Panc1 (cell line): ENCODE results near the gene RBBP7.

Source experiments
- CTCF ChIP-seq: fragments of 450-650 bp; IDR thresholded peaks from 2 replicates; pipeline ENCODE4 v1.5.1; 2017; ENCODE audit warnings: mild to moderate bottlenecking
- POLR2AphosphoS5 ChIP-seq: IDR thresholded peaks from 2 replicates; pipeline ENCODE4 v1.6.1; 2012; ENCODE audit warnings: mild to moderate bottlenecking, low read depth, low read length, moderate library complexity
- REST ChIP-seq, 2 experiments: IDR thresholded peaks; 2 replicates each; pipeline ENCODE4 v1.6.1; 2011 to 2012; ENCODE audit warnings: low read depth in 2 of 2, control low read depth in 1 of 2, low read length in 1 of 2, mild to moderate bottlenecking in 1 of 2, moderate library complexity in 1 of 2; ENCODE audit not compliant: insufficient read depth in 1 of 2
- SIN3A ChIP-seq: IDR thresholded peaks from 2 replicates; pipeline ENCODE4 v1.6.1; 2012; ENCODE audit warnings: low read depth, mild to moderate bottlenecking, low read length, moderate library complexity, borderline replicate concordance; ENCODE audit not compliant: insufficient read depth
- TCF7L2 ChIP-seq: IDR thresholded peaks from 2 replicates; pipeline ENCODE4 v1.6.1; 2011; ENCODE audit warnings: mild to moderate bottlenecking, low read depth, low read length, inconsistent platforms

- no peak for TF ChIP-seq CTCF
- no peak for TF ChIP-seq SIN3A
- no peak for TF ChIP-seq TCF7L2
- TF ChIP-seq POLR2AphosphoS5 = no peak
- no peak for TF ChIP-seq REST (IDR thresholded peaks at IDR 0.05; ENCODE audit: insufficient read depth in 1 of 2, low read depth in 2 of 2, low read length in 1 of 2)
These were observed 18.3 kb downstream of the RBBP7 start for GRCh38 chrX:16851827-16852226.
